ENCODE data around the gene PIK3R5.

PIK3R5 gene

DNA sequence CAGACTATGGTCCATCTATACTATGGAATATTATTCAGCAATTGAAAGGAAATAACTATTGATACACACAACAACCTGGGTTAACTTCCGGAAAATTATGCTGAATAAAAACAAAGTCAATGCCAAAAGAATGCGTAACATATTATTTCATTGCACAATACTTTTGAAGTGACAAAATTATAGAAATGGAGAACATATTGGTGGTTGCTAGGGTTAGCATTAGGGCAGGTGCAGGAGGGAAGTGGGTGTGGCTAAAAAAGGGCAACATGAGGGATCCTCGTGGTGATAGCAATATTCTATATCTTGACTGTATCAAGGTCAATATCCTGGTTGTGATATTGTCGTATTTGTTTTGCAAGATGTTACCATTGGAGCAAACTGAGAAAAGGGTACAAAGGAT lies 34.9 kb downstream of the PIK3R5 start:
- DNase-seq, result no peak
- intact Hi-C loops (cut with DNase I), result no loop called here

DNA sequence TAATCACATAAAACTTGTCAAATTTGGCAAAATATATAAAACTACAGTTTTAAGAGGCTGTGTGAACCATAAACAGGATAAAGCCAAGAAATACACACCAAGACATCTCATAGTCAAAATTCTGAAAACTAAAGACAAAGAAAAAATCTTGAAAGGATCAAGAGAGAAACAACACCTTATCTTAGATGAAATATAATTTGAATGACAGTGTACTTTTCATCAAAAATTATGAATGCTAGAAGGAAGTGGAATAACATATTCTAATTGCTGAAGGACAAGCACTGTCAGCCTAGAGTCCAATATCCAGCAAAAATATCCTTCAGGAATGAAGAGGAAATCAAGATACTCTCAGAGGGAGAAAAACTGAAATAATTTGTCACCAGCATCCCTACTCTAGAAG lies 37.2 kb downstream of the PIK3R5 start:
- intact Hi-C loops (cut with DNase I), result no loop called here
- no peak for DNase-seq

DNA sequence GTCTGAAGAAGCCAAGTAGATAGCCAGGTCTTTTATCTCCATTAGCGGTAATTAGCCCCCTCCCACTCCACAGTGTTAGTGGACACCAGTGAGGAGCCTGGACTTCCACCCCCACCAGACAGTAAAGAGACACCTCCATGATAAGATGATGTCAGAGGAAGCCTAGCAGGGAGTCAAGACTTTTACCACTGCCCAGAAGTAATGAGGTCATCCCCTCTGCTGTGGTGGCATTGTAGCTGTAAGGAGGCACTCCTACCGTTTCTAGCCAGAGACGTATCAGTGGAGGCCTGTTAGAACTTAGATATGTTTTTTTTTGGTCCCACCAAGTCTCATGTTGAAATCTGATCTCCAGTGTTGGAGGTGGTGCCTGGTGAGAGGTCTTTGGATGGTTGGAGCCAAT lies 38.1 kb downstream of the PIK3R5 start:
- intact Hi-C loops (cut with DNase I), result no loop called here
- no peak for DNase-seq

DNA sequence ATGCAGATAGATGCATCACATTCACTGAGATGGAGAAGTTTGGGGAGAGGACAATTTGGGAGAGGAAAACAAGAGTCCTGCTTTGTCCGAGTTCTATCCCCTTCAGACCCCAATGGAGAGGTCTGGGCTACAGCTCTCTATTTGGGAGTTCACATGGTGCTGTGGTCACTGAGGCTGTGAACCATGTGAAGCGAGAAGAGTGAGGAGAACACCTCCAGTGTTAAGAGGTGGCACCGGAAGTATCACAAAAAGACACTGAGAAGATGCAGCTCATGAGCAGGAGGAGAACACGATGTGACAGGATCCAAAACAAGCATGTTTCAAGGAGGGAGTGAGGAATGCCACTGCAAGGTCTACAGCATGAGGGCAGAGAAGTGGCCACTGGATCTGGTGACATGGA lies 39.7 kb downstream of the PIK3R5 start:
- DNase-seq, result peak in 1 of 10 donors; percentile 5
- intact Hi-C loops (cut with DNase I), result no loop called here

DNA sequence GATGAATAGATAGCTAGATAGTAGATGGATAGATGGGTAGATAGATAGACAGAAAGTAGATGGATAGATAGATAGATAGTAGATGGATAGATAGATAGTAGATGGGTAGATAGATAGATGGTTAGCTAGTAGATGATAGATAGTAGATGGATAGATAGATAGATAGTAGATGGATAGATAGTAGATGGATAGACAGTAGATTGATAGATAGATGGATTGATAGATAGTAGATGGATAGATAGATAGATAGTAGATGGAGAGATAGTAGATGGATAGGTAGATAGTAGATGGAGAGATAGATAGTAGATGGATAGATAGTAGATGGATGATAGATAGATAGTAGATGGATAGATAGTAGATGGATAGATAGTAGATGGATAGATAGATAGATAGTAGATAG lies 40.4 kb downstream of the PIK3R5 start:
- DNase-seq, result no peak
- intact Hi-C loops (cut with DNase I), result no loop called here

DNA sequence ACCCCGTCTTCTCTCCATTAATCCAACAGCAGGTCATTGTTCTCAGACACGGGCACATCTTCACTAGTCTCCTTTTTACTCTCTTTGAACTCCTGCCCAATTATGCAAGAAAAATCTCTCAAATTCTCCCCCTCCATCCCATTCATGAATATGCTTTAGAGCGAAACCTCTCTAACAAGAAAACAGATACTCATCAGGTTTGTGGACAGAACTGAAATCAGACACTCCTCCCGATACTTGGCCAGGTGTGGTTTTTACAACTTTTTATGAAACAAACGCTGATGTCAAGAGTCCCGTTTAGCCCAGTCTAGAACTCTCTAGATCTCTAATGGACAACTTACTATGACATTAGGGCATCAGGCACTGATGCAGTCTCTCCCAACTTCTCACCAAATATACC lies 40.9 kb downstream of the PIK3R5 start:
- no peak for DNase-seq
- intact Hi-C loops (cut with DNase I), result no loop called here

DNA sequence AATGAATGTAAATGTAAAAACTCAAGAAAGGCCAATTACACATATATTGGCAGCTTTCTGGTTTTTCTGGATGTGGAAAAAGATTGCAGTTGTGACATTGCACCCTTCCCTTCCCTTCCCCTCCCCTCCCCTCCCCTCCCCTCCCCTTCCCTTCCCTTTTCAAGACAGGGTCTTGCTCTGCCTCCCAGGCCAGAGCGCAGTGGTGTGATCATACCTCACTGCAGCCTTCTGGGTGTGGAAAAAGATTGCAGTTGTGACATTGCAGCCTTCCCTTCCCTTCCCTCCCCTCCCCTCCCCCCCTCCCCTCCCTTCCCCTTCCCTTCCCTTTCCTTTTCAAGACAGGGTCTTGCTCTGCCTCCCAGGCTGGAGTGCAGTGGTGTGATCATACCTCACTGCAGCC lies 41.7 kb downstream of the PIK3R5 start:
- intact Hi-C loops (cut with DNase I), result no loop called here
- DNase-seq, result peak in 1 of 10 donors; percentile 39

DNA sequence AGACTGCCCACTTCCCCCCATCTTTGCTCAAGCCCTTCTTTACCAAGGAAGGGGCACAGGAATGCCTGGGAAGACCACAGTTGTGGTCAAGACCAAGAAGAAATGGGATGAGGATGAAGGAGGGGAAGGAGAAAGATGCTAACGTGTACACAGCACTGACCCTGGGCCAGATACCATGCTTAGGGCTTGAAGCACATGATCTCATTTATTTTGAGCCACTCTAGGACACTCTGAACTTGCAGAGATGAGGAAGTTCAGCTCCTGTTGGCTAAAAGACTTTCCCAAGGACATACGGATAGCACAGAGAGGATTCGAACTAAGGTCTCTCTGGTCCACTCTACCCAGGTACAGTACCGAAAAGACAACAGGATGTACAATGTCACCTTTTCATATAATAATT lies 42.6 kb downstream of the PIK3R5 start:
- intact Hi-C loops (cut with DNase I), result no loop called here
- peak in 1 of 10 donors; percentile 5 for DNase-seq

DNA sequence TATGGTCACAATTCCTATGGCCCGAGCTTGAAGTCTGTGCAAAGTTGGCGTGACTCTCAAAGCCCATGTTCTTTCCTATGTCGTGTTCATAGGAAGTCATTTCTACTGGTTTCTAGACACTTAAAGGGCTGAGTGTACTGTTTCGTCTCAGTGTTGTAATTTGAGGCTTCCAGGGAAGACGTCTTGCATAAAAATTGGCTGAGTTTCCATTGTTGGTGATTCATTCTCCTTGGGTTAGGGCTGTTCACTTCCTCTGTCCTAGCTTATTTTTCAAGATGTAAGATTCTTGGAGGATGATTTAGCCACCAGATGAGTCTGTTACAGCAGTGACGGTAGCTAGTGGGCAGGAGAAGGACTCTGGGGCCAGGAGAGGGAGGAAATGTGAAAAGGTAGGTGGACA lies 43.1 kb downstream of the PIK3R5 start:
- DNase-seq, result peak in 1 of 10 donors; percentile 3

DNA sequence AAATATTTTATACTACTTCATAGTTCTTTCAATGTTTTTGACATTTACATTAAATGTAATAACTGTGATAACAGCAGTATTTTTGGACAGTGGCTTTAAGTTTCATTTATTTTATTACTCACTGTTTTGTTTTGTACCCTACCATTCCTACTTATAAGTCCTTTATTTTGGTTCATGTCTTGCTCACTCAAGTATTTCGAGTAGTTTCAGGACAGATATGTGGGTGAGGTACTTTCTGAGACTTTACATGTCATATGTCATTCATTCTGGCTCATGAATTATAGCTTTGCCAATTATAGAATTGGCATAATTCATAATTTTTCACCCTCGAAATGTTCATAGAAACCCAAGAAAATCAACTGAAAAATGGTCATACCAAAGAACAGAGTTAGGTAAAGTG lies 44.4 kb downstream of the PIK3R5 start:
- no peak for DNase-seq
- intact Hi-C loops (cut with DNase I), result no loop called here

More for the DNA sequence above, 43.1 kb downstream of the PIK3R5 start:
- intact Hi-C loops (cut with DNase I), result no loop called here

DNA sequence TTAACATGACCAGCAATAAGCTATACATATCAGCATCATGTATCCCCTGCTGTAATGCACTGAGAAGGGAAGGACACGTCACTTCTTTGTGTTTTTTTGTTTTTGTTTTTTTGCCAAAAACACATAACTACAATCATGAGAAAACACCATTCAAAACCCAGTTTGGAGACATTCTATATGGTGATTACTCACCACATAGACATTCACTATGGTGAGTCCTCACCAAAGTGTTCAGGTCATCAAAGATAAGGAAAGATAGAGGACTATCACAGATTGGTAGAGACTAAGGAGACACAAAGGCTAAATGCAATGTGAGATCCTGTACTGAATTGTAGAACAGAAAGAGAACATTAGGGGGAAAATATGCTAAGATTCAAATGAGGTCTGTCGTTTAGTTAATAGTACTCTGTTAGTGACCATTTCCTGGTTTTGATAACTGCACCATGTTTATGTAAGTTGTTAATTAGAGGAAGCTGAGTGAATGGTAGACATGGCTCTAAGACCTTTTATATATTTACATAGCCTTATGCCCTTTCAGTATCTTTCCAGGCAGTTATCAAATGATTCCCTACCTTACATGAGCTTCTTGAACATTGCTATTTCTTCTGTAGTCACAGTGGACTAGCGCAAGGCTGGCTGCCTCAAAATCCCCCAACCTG lies 46.6 kb downstream of the PIK3R5 start:
- intact Hi-C loops (cut with DNase I), result no loop called here
- no peak for DNase-seq

DNA sequence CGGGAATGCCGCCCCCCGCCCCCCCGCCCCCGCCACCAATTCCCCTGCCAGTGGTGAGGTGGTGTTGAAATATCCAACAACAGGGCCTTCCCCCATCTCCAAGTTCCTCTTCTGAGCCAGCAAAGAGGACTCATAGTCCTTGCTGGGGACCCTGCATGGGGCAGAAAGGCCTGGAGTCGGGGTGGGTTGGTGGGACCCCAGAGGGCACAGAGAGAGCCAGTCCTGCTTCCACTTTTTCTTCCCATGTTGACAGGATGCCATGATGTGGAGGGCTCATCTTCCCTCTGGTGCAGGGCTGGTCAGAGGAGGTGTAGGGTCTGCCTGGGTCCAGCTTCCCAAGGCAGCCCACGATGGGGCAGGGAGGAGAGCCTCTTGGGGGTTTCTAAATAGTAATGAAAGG lies 49.0 kb downstream of the PIK3R5 start:
- intact Hi-C loops (cut with DNase I), result no loop called here
- DNase-seq, result peak in 1 of 10 donors; percentile 76

DNA sequence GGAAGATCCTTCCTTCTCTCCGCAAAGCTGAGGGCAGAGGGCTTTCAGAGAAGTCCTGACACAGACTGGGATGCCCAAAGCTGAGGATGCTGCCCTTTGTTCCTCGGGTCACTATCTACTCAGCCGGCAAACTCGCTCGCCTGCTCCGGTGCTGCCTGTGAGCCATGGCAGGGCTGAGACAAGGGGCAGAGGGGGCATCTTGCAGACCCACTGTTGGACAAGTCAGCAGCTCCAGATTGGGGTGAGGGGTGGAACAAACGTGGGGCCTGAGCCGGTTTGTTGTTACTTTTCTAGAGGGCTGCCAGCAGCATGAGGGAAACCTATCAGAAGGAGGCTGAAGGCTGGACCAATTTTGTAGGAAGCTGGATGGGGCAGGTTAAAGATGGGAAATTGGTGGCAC lies 51.0 kb downstream of the PIK3R5 start:
- intact Hi-C loops (cut with DNase I), result no loop called here
- peak in 1 of 10 donors; percentile 79 for DNase-seq

DNA sequence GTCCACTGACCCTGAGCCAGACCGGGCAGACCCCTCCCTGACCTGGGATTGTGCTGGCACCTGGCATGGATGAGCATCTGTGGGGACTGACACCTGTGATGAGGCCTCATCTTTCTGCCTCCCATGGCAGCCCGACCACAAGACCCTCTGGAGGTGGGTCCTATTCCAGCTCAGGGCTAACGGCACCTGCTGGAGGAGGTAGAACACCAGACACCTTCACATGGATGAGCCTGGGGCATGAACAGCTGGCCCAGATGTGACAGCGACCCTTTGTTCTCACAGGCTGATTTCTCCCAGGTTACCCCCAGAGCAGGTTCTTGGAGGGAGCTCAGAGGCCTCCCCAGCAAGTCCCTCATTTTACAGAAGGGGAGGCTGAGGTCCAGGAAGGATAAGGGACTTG lies 51.6 kb downstream of the PIK3R5 start:
- DNase-seq, result no peak
- intact Hi-C loops (cut with DNase I), result no loop called here

DNA sequence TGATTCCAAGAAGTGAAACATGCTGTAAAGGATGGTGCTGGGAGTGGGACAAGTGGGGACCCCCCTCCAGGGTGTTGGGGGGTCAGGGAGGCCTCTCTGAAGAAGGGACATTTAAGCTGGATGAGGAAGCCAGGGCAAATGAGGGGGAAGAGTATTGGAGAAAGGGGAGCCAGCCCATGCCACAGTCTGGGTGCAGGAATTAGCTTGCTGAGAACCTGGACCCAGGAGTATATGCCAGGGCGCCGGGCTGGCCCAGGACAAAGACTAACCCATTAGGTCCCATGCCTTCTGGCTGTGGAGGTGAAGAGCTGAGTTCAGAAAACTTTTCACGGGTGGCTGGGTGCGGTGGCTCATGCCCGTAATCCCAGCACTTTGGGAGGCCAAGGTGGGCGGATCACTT lies 52.4 kb downstream of the PIK3R5 start:
- intact Hi-C loops (cut with DNase I), result no loop called here
- no peak for DNase-seq

DNA sequence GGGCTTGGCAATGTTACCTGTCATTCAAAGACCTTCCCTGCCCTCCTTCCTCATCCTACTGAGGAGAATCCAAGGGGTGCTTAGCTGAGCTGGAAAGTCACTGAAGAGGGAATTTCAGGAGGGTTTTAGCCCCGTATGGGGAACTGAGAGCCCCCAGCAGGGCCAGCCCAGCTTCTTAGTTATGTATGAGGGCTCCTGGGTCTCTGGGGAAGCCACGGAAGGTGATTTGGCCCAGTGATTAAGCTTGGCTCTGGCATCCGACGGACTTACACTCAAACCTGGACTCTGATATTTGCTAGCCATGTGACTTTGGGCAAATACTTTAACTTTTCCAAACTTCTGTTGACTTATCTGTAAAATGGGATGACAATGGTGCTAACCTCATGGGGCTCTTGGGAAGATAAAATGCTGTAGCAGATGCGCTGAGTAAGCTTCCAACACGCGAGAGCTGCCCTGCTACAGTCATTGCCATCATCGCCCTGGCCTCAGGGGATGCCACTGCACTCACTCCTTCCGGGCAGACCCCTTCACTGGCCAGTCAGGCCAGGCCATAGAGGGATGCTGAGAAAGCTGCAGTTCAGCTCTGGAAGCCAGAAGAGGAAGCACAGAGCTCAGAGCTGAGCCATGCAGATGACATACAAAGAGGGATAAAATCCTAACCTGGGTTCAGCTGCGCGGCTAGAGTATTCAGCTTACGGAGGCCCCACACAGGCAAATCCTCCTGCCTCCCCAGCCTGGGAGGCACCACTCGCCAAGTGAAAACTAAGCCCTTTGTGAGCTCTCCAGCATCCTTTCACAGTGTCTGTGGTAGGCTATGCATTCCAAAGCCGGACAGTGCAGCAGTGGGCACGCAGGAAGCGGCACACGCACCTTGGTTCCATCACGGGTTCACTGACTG lies 53.2 kb downstream of the PIK3R5 start:
- intact Hi-C loops (cut with DNase I), result no loop called here
- no peak for DNase-seq

DNA sequence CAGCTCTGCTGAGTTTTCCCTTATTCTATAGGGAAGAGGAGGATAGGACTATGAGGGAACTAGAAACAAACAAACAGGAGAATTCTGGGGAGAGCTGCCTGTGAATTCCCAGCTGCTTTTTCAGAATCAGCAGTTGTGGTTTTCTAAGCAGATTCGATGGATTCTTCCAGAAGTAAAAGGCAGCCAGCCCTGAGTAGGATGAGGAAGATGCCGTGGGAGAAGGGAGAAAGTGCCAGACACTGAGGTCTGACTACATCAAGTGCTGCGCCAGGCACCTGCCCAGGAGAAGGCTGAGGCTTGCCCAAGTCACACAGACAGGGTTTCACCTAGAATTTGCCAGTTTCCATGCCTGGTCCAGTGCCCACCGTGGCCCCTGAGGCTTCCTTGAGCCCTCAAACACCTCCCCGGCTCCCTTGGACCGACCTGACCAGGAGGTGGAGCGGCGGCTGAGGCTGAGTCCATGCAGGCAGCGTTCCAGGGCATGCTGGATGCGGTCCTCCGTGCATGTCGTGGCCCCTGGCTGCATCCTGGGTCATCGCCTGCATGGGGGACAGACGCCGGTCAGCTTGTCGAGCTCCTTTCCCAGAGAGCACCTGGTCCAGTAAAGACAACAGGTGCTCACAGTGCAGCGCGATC lies 54.4 kb downstream of the PIK3R5 start:
- DNase-seq, result no peak
- intact Hi-C loops (cut with DNase I), result no loop called here

DNA sequence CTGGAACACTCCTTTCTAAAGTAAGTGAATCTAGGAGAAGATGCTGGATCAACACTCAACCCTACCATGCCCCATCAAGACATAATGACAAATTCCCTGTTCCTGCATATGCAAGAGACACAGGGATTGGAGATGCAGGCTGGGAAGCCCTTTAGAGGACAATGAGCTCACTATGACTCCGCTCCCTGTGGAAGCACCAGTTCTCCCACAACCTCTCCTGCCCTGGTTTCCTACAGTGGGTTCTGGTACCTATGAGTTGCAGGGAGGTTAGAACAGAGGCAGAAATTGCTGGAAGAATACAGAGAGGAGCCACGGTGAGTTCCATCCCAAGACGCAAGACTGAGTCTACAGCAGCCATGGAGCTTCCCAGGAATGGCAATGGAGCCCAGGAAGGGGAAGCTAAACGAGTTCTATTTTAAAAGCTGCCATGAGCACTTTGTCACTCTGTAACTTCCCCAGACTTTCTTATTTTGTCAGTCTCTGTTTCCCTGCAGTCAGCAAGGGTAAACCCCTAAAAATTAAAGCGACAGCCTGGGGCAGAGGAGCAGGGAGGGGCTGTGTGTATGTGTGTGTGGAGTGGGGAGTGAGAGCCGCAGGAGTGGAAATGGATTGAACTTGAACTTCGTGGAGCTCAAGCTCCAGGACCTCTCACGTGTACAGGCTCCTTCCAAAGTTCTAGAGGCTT lies 55.8 kb downstream of the PIK3R5 start:
- intact Hi-C loops (cut with DNase I), result no loop called here
- no peak for DNase-seq

DNA sequence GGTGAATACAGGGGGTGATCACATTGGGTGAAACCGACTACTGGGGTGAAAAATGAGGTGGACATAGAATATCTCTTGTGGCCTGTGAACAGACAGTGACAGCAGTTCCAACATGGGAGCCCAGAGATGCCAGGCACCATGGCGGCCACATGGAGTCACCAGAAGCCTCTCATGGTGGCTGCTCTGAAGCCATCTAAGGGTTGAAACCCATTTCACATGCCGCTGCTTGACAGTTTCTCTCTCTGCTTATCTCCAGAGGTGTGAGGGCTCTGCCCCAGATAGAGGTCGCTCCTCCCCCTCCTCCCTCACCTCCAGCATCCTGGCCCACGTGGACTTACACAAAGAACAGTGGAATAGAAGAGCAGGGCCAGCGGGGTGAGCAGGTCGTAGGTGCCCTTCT lies 60.2 kb downstream of the PIK3R5 start:
- no peak for DNase-seq
- intact Hi-C loops (cut with DNase I), result no loop called here

DNA sequence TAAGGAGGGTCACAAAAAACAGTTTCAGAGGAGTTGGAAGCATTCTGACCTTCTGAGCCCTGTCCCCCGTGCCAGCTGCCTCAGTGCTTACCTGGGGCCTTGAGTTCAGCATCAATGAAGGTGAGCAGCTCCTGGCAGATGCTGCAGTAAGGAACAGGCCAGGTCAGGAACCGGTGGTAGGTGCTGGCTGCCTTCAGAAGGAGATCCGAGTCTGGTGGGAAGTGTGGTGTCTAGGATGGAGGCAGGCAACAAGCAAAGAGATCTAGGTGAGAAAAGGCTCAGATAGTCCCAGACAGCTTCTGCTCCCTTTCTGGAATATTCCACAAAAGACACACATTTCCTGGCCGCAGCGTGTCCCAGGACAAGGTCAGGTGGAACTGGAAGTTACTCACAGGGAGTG lies 60.8 kb downstream of the PIK3R5 start:
- DNase-seq, result no peak
- intact Hi-C loops (cut with DNase I), result no loop called here

DNA sequence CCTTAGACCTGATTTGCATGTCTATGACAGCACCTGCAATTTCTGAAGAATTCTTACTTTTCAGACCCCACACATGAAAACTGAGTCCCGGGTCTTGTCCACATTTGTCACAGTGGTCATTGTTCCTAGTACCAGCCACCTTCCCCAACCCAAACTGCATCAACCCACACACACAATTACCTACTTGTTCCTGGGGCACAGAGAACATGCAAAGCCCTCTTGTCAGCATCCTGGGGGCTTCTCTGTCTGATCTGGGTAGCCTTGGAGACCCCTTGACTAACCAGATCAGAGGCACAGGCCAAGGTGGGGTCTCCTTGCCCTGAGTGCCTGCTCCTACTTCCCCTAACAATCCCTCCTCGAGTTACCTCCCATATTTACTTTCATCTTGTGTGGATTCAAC lies 61.3 kb downstream of the PIK3R5 start:
- no peak for DNase-seq
- intact Hi-C loops (cut with DNase I), result no loop called here
